ENCODE results near the gene TRIP12.

The TRIP12 gene

DNA sequence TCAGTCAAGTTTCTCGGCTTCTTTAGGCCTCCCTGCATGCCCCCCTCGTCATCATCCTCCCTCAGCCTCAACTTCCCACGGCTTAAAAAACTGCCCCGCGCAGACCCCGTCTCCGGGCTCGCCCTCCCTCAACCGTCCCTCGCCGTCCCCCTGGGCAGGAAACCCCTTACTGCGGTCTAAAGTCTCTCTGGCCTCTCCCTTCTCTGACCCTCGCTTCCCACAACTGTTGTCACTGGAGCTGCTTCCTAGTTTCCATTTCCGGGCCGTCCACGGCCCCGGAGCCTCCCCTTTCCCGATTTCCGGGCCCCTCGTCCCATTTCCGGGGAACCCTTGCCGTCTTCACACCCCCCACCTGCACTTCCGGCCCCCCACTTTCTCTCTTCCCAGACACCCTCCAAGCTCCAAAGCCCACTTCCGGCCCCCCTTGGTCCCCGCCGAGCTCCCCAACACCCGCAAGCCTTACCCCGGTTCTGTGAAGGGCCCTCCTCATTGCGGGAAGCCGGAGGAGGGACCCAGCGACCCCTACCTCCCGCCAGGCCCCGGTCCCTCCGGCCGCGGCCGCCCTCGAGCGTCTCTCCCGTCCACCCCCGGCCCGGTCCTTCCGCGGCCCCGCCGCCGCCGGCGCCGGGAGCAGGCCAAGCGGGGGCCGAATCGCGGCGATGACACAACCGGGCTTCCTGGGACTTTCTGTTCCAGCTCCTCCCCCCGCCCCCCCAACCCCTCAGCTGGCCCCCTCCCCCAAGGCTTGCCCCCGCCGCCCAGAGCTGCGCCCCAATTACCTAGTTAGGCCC, 513 bp downstream of the TRIP12 start:
- POLR2A ChIA-PET = interaction anchor here (0.6 to 0.9 kb wide), 2 partner anchors 10 to 53 kb away, joined by 3 to 4 read pairs; no protein-coding TSS in a partner anchor
- no peaks in the 10 kb centered on the region for H3K27me3 ChIP-seq (replicated peaks in 2 of 5; ENCODE audit: control insufficient read depth in 4 of 5, insufficient read depth in 5 of 5, low read length in 4 of 5)
- peak overlapping the region; percentile 90 to 98 for H3K27ac ChIP-seq (ENCODE audit: insufficient read depth in 1 of 2, low read depth in 1 of 2, low read length in 2 of 2, poor library complexity in 1 of 2, severe bottlenecking in 2 of 2)
- 0% methylated on average over 18 of the region's 60 CpGs for WGBS (ENCODE audit: insufficient coverage)
- peak overlapping the region; percentile 69 to 97 (median 95) for H3K4me3 ChIP-seq (ENCODE audit: control insufficient read depth in 1 of 7, extremely low read depth in 1 of 7, insufficient read depth in 4 of 7, low read depth in 2 of 7, low read length in 6 of 7)
- DNase-seq = peak; percentile 33 to 60 (median 46)
- H3K4me1 ChIP-seq (ENCODE audit: control extremely low read depth in 1 of 4, control insufficient read depth in 4 of 4, insufficient read depth in 4 of 4, low read length in 3 of 4) = peaks cover 7 to 37% (median 22%) of the 10 kb centered on the region in 4 experiments
- peaks cover 4 to 17% (median 5%) of the 10 kb centered on the region in 4 experiments for H3K36me3 ChIP-seq (ENCODE audit: control insufficient read depth in 4 of 4, insufficient read depth in 4 of 4, low read length in 3 of 4)
- H3K9me3 ChIP-seq (ENCODE audit: control extremely low read depth in 1 of 5, control insufficient read depth in 4 of 5, insufficient read depth in 2 of 5, low read depth in 1 of 5, low read length in 4 of 5) = no peaks in the 10 kb centered on the region
- CTCF ChIA-PET = interaction anchor here (1.3 kb wide), 1 partner anchor 11 kb away, joined by 6 read pairs; no protein-coding TSS in a partner anchor

DNA sequence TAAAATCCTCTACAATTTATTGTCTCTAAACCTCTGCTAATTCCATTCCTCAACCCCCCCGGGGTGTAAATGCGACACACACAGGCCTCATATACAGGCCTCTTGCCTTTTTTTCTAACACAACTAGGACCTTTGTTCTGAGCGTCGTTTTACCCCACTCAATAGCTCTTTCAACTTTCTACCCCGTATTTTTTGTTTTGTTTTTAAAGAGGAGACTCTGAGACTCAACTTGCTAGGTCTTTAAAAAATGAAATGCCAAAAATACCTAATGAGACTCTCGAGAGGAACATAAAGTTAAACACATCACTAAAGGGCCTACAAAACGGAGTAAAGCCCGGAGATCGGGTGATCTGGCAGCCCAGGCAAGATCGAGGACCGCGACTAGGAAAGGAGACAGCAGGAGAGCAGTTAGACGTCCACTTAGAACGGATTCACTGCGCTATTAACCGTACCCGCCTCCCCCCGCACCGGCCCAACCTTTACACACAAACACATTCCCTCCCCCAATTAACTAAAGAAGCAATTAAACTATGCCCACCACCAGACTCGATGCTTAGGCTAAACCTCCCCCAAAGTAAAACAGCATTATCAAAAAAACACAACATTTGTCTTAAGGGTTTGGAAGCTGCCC, 1.7 kb downstream of the TRIP12 start:
- peak in 2 of 3 donors; percentile 23 for DNase-seq
- POLR2A ChIA-PET = interaction anchor here (0.8 kb wide), 1 partner anchor 8 kb away, joined by 3 read pairs; no protein-coding TSS in a partner anchor
- no peaks in the 10 kb centered on the region for H3K9me3 ChIP-seq (ENCODE audit: control extremely low read depth in 1 of 5, control insufficient read depth in 4 of 5, insufficient read depth in 2 of 5, low read depth in 1 of 5, low read length in 4 of 5)
- H3K36me3 ChIP-seq (ENCODE audit: control insufficient read depth in 4 of 4, insufficient read depth in 4 of 4, low read length in 3 of 4) = peaks cover 6 to 22% (median 7%) of the 10 kb centered on the region in 4 experiments
- CTCF ChIA-PET = interaction anchor here (0.6 to 1.8 kb wide), 3 partner anchors 9 to 933 kb away, joined by 3 to 7 read pairs (median 4); no protein-coding TSS in a partner anchor
- WGBS (ENCODE audit: insufficient coverage) = 6% methylated on average over 12 of the region's 20 CpGs
- peaks cover 4 to 30% (median 19%) of the 10 kb centered on the region in 4 experiments for H3K4me1 ChIP-seq (ENCODE audit: control extremely low read depth in 1 of 4, control insufficient read depth in 4 of 4, insufficient read depth in 4 of 4, low read length in 3 of 4)
- H3K4me3 ChIP-seq (ENCODE audit: control insufficient read depth in 1 of 7, extremely low read depth in 1 of 7, insufficient read depth in 4 of 7, low read depth in 2 of 7, low read length in 6 of 7) = peak overlapping the region in 6 of 7 experiments; percentile 90 to 97 (median 96)
- peak overlapping the region; percentile 90 to 98 for H3K27ac ChIP-seq (ENCODE audit: insufficient read depth in 1 of 2, low read depth in 1 of 2, low read length in 2 of 2, poor library complexity in 1 of 2, severe bottlenecking in 2 of 2)
- no peaks in the 10 kb centered on the region for H3K27me3 ChIP-seq (replicated peaks in 2 of 5; ENCODE audit: control insufficient read depth in 4 of 5, insufficient read depth in 5 of 5, low read length in 4 of 5)

DNA sequence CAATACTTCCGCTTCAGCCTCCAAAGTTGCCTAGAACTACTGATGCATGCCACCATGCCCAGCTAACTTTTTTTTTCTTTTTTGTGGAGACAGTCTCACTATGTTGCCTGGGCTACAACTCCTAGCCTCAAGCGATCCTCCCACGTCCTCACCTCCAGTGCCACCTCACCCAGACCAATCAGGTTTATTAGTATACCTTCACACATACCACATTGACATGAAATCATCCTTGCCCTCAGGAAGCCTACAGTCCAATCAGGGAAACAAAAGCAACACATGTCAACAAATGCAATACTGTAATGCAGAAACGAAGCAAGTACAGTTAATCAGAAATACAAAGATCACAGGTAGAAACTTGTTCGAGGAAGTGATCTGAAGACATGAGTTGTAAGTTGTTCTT, 4.0 kb downstream of the TRIP12 start:
- peaks cover 4 to 30% (median 15%) of the 10 kb centered on the region in 4 experiments for H3K4me1 ChIP-seq (ENCODE audit: control extremely low read depth in 1 of 4, control insufficient read depth in 4 of 4, insufficient read depth in 4 of 4, low read length in 3 of 4)
- ChIA-PET CTCF (no interaction called here), POLR2A (interaction anchor here (0.9 kb wide), 1 partner anchor 27 kb away, joined by 3 read pairs; no protein-coding TSS in a partner anchor)
- H3K4me3 ChIP-seq (ENCODE audit: control insufficient read depth in 1 of 7, extremely low read depth in 1 of 7, insufficient read depth in 4 of 7, low read depth in 2 of 7, low read length in 6 of 7) = no peak overlapping the region
- no peaks in the 10 kb centered on the region for H3K9me3 ChIP-seq (ENCODE audit: control extremely low read depth in 1 of 5, control insufficient read depth in 4 of 5, insufficient read depth in 2 of 5, low read depth in 1 of 5, low read length in 4 of 5)
- peaks cover 6 to 22% (median 7%) of the 10 kb centered on the region in 4 experiments for H3K36me3 ChIP-seq (ENCODE audit: control insufficient read depth in 4 of 4, insufficient read depth in 4 of 4, low read length in 3 of 4)
- WGBS (ENCODE audit: insufficient coverage) = 100% methylated on average over 3 of the region's 5 CpGs
- no peaks in the 10 kb centered on the region for H3K27me3 ChIP-seq (replicated peaks in 2 of 5; ENCODE audit: control insufficient read depth in 4 of 5, insufficient read depth in 5 of 5, low read length in 4 of 5)
- DNase-seq = no peak
- no peak overlapping the region for H3K27ac ChIP-seq (ENCODE audit: insufficient read depth in 1 of 2, low read depth in 1 of 2, low read length in 2 of 2, poor library complexity in 1 of 2, severe bottlenecking in 2 of 2)

DNA sequence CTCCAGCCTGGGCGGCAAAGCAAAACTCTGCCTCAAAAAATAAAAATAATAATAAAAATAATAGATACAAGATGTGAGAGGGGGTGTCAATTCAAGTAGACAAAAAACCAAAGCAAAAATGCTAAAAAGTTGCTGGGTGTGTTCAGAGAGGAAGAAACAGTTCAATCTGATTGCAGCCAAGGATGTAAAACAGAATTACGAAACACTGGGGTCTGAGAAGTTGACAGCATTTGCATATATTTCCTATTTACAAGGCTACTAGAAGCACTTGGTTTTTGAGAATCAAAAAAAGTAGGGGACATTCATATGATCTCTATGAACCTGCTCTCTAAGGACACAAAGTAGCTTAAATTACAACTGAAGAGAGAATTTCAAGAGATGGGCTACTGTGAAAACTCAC, 7.6 kb downstream of the TRIP12 start:
- Histone ChIP-seq H3K4me1 (ENCODE audit: control extremely low read depth in 1 of 4, control insufficient read depth in 4 of 4, insufficient read depth in 4 of 4, low read length in 3 of 4) (peaks cover 9 to 27% (median 13%) of the 10 kb centered on the region in 4 experiments), H3K4me3 (ENCODE audit: control insufficient read depth in 1 of 7, extremely low read depth in 1 of 7, insufficient read depth in 4 of 7, low read depth in 2 of 7, low read length in 6 of 7) (no peak overlapping the region), H3K27me3 (replicated peaks in 2 of 5; ENCODE audit: control insufficient read depth in 4 of 5, insufficient read depth in 5 of 5, low read length in 4 of 5) (no peaks in the 10 kb centered on the region), H3K36me3 (ENCODE audit: control insufficient read depth in 4 of 4, insufficient read depth in 4 of 4, low read length in 3 of 4) (peaks cover 6 to 22% (median 7%) of the 10 kb centered on the region in 4 experiments), H3K9me3 (ENCODE audit: control extremely low read depth in 1 of 5, control insufficient read depth in 4 of 5, insufficient read depth in 2 of 5, low read depth in 1 of 5, low read length in 4 of 5) (no peaks in the 10 kb centered on the region), H3K27ac (ENCODE audit: insufficient read depth in 1 of 2, low read depth in 1 of 2, low read length in 2 of 2, poor library complexity in 1 of 2, severe bottlenecking in 2 of 2) (no peak overlapping the region)
- POLR2A ChIA-PET = no interaction called here
- CTCF ChIA-PET = interaction anchor here (0.9 to 5.8 kb wide), 2 partner anchors 14 to 111 kb away, joined by 3 to 34 read pairs; no protein-coding TSS in a partner anchor
- WGBS (ENCODE audit: insufficient coverage) = no CpG with 5 or more reads among the region's 2 CpGs
- DNase-seq = peak in 1 of 3 donors; percentile 20

DNA sequence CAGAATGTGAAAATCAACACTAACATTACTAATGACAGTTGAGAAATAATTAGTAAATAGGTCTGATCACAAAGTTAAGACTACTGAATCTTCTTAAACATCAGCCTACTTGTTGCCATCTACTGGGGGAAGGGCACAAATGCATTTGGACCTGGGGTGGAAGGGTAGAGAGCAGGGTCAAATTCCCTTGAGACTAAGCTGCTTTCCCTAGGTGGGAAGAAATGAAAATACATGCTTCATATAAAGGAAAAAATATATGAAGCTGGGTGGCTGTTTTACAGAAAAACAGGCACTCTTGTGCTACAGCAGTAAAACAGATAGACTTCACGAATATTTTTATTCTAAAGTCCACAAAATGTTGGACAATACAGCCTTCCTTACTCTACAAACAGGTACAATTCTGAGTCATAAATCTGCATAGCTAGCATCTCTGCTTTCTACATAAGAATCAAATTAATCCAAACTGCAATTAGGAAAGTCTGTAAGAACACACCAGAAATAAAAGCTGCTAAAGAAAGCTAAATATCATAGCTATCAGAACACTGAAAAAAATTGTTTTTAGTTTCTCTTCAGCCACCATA, 10.9 kb downstream of the TRIP12 start:
- DNase-seq = peak; percentile 46 to 59 (median 57)
- no peak overlapping the region for H3K27ac ChIP-seq (ENCODE audit: insufficient read depth in 1 of 2, low read depth in 1 of 2, low read length in 2 of 2, poor library complexity in 1 of 2, severe bottlenecking in 2 of 2)
- peaks cover 2 to 11% (median 8%) of the 10 kb centered on the region in 4 experiments for H3K36me3 ChIP-seq (ENCODE audit: control insufficient read depth in 4 of 4, insufficient read depth in 4 of 4, low read length in 3 of 4)
- no peaks in the 10 kb centered on the region for H3K27me3 ChIP-seq (replicated peaks in 2 of 5; ENCODE audit: control insufficient read depth in 4 of 5, insufficient read depth in 5 of 5, low read length in 4 of 5)
- H3K4me3 ChIP-seq (ENCODE audit: control insufficient read depth in 1 of 7, extremely low read depth in 1 of 7, insufficient read depth in 4 of 7, low read depth in 2 of 7, low read length in 6 of 7) = no peak overlapping the region
- 57% methylated on average over 1 of the region's 1 CpG for WGBS (ENCODE audit: insufficient coverage)
- ChIA-PET CTCF (interaction anchor here (0.5 to 5.8 kb wide), 22 partner anchors 9 to 158 kb away, joined by 3 to 34 read pairs (median 4); partner anchors contain the start of genes SLC16A14 and TRIP12), POLR2A (interaction anchor here (1.1 kb wide), 1 partner anchor 10 kb away, joined by 4 read pairs; no protein-coding TSS in a partner anchor)
- peaks cover 9 to 26% (median 13%) of the 10 kb centered on the region in 4 experiments for H3K4me1 ChIP-seq (ENCODE audit: control extremely low read depth in 1 of 4, control insufficient read depth in 4 of 4, insufficient read depth in 4 of 4, low read length in 3 of 4)
- no peaks in the 10 kb centered on the region for H3K9me3 ChIP-seq (ENCODE audit: control extremely low read depth in 1 of 5, control insufficient read depth in 4 of 5, insufficient read depth in 2 of 5, low read depth in 1 of 5, low read length in 4 of 5)

DNA sequence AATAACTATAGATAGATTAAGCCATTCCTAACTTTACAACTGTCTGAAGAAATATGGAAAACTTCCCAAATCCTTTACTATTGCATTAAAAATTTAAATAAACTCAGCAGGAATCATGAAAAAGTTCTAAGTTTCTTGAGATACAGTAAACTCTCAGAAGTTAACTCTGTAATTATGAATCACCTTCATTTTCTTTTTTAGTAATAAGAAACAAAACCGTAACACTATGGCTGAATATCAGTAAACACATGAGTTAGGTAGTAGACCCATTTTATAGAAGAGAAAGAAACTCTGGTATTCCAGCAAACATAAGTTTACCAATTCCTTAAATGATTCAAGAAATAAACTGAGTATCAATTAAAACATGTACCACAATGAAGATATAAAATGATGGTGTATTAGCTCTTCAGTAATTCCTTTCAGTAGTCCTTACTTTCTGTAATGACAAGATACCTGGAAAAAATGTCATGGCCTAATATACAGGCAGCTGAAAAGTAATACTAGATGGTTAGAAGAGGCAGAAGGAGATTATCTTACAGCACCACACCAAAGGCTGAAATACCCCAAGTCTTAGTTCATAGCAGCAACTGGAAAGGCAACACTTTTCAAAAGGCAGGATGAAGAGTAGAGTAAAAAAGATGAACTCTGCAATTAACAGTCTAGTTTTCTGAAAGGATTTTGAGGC, 11.5 kb downstream of the TRIP12 start:
- H3K27me3 ChIP-seq (replicated peaks in 2 of 5; ENCODE audit: control insufficient read depth in 4 of 5, insufficient read depth in 5 of 5, low read length in 4 of 5) = no peaks in the 10 kb centered on the region
- peaks cover 0 to 11% (median 7%) of the 10 kb centered on the region in 4 experiments for H3K36me3 ChIP-seq (ENCODE audit: control insufficient read depth in 4 of 4, insufficient read depth in 4 of 4, low read length in 3 of 4)
- H3K4me1 ChIP-seq (ENCODE audit: control extremely low read depth in 1 of 4, control insufficient read depth in 4 of 4, insufficient read depth in 4 of 4, low read length in 3 of 4) = peaks cover 9 to 26% (median 13%) of the 10 kb centered on the region in 4 experiments
- no peaks in the 10 kb centered on the region for H3K9me3 ChIP-seq (ENCODE audit: control extremely low read depth in 1 of 5, control insufficient read depth in 4 of 5, insufficient read depth in 2 of 5, low read depth in 1 of 5, low read length in 4 of 5)
- WGBS (ENCODE audit: insufficient coverage) = no CpG with 5 or more reads among the region's 1 CpG
- DNase-seq = no peak
- POLR2A ChIA-PET = no interaction called here
- CTCF ChIA-PET = interaction anchor here (0.7 to 5.8 kb wide), 15 partner anchors 8 to 158 kb away, joined by 3 to 34 read pairs (median 5); partner anchors contain the start of genes SLC16A14 and TRIP12
- H3K27ac ChIP-seq (ENCODE audit: insufficient read depth in 1 of 2, low read depth in 1 of 2, low read length in 2 of 2, poor library complexity in 1 of 2, severe bottlenecking in 2 of 2) = no peak overlapping the region
- no peak overlapping the region for H3K4me3 ChIP-seq (ENCODE audit: control insufficient read depth in 1 of 7, extremely low read depth in 1 of 7, insufficient read depth in 4 of 7, low read depth in 2 of 7, low read length in 6 of 7)

All from common myeloid progenitor, CD34-positive (primary cell).